Fibroblast of skin of right quadriceps (primary cell): ENCODE measurements around the gene EEFSEC.
A peak's percentile ranks its signal among the peaks of the same experiment; 100 is the strongest.

Experiments used
- DNase-seq: peaks from one replicate; pipeline ENCODE4 v3.0.0-alpha.2; 2013

Gene EEFSEC

GRCh38 chr3:128320551-128321340 lies 167.5 kb downstream of the EEFSEC start:
- no peak for DNase-seq

DNA sequence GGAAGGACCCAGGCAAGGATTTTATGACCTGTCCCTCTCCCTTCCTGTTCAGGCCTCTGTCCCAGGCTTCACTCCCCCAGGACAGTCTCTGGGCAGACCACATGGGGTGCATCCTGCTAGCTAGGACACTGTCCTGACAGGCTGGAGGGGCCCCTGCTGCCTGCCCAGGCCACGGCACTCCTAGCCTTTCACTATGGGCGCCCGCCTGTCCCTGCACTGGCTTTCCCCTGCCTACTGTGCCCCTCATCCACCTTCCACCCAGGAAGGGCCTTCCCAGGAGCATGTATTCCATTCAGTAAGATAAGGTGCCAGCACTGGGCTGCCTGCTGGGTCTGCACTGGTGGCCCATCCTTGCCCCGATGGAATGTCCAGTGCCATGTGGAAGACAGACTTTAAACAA lies 168.1 kb downstream of the EEFSEC start:
- DNase-seq: no peak

DNA sequence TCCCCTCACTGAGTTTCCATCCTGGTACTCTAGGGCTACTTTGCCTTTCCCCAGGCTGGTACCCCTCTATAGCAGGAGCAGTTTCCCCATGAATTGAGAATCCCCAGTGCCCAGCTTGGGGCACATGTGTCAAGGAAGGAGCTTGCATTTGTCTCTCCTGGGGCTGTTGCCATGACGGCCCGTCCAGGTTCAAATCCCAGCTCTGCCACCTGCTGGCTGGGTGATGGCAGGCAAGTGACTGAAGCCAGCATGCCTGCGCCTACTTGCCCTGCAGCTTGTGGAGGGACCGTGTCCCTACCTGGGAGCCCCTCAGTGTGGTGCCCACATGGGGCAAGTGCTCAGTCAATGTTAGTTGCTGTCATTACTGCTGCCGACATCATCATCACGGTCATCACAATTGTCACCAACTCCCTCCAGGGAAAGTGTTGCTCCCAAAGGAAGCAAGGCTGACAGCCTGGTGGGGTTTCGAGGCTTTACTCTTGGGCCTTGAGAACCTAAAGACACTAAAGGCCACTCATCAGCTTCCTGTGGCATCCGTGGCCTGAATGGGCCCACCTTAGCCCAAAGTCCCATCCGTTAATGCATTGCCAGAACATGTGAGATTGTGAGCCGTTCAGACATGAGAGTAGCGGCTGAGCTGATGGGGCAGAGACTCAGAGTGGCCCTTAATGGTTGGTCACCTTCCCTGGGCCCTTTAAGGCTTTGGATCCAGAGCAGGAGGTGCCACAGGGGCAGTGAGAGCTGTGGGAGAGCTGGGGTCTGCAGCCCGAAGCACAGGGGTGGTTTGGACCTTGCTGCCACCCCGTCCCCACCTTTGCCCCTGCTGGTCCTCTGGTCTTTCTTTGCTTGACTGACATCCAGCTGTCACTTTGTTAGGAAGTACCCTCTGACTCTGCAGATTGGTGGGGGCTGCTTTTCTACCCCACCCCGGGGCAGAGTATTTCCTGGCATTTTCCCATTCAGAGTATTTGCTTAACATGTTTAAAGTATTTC lies 169.0 kb downstream of the EEFSEC start:
- DNase-seq: peak; percentile 25

GRCh38 chr3:128323206-128324081 lies 170.2 kb downstream of the EEFSEC start:
- no peak for DNase-seq

DNA sequence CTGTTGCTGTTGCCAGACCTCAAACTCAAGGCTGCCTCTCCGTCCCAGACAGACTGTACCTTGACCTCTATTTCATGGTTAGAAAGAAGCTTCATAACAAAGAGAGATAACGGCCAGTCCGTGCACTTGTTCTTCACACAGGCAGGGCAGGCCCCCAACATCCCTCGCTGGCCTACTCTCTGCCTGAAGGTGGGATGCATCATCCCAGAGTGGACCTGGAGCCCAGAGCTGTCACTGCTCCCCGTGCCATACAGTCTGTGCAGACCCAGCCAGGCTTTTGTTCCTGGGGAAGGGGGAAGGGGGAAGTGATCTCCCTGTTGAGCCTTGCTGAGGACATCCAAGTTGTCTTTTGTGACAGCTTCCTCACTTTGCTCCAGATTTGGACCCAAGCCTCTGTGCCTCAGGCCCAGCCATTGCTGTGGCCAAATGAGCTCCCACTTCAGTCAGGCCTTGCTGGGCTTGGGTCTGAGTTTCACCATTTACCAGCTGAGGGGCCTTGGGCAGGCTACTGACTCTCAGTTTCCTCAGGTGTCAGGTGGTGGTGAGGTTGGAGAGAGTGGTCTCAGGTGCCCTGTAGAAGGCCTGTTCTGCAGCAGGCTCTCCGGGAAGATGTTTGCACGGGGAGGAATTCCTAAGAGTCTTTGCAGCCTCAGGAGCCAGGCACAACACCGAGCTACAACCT lies 171.8 kb downstream of the EEFSEC start:
- DNase-seq: no peak

GRCh38 chr3:128326051-128326823 lies 173.0 kb downstream of the EEFSEC start:
- no peak for DNase-seq

DNA sequence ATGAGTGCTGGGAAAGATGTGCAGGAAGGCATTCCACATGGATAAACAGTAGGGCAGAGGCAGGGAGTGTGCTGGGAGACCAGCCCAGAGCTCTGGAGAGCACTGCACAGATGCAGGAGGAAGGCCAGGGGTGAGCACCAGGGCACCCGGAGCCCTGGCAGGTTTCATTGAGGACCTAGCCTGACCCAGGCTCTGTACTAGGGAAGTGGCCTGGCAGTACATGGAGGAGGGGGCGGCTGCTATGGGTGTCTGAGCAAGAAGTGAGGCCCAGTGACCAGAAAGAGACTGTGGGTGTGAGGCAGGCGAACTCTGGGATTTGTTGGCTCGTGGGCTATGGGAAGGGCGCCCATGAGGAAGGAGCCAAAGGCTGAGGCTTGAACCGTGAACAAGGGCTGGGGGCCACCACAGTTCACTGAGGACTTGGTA lies 174.3 kb downstream of the EEFSEC start:
- no peak for DNase-seq

GRCh38 chr3:128328546-128329458 lies 175.5 kb downstream of the EEFSEC start:
- no peak for DNase-seq

- no peak for DNase-seq
Observed at GRCh38 chr3:128329491-128330213, 176.4 kb downstream of the EEFSEC start.

DNA sequence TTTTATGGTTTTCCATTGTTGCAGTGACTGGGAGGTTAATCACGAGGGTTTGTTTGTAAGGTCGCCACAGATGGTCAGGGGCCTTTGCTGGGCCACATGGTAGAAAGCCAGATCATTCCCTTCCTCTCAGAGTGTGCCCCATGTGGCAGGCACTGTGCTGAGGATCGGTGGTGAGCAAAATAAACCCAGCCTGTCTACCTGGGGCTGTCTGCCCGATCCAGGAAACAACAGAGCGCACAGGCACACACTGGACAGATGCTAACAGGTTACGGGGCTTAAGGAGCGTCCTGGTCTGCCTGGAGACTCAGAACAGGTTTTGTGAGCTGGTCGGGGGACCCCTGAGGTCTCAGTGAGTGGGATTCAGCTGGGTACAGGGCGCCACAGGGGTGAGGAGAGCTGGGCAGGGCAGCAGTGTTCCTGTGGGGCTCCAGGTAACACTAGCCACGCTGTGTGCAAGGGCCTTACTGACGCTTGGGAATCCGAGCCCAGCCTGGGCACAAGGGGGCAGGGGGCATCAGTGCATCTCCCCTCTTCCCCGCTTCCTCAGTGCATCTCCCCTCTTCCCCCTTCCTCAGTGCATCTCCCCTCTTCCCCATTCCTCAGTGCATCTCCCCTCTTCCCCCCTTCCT lies 177.0 kb downstream of the EEFSEC start:
- no peak for DNase-seq

DNA sequence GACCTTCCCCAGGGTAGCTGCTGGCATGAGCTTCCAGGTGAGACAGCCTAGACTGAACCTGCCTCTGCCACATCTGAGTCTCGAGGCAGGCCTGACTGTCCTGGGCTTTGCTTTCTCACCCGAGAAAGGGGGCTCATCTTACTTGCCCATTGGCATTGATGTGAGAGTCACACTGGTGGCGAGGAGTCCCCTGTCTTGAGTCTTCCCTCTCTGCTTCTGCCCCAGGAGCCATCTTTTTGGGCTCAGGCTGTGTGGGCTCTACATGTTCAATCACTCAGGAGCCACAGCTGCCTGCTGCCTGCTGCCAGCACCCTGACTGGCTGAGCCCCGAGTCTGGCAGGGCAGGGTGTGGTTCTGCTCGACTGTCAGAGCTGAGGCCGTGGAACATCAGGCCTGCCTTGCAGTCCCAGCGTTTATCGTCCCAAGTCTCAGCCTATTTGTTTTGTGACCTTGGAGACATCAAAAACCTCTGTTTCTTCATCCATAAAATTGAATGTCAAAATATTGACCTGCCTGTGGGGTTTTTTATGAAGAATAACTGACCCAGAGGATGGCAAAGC lies 180.9 kb downstream of the EEFSEC start:
- no peak for DNase-seq

- no peak for DNase-seq
Observed at GRCh38 chr3:128334766-128335165, 181.5 kb downstream of the EEFSEC start.

- DNase-seq: no peak
Observed at GRCh38 chr3:128335621-128336296, 182.5 kb downstream of the EEFSEC start.

DNA sequence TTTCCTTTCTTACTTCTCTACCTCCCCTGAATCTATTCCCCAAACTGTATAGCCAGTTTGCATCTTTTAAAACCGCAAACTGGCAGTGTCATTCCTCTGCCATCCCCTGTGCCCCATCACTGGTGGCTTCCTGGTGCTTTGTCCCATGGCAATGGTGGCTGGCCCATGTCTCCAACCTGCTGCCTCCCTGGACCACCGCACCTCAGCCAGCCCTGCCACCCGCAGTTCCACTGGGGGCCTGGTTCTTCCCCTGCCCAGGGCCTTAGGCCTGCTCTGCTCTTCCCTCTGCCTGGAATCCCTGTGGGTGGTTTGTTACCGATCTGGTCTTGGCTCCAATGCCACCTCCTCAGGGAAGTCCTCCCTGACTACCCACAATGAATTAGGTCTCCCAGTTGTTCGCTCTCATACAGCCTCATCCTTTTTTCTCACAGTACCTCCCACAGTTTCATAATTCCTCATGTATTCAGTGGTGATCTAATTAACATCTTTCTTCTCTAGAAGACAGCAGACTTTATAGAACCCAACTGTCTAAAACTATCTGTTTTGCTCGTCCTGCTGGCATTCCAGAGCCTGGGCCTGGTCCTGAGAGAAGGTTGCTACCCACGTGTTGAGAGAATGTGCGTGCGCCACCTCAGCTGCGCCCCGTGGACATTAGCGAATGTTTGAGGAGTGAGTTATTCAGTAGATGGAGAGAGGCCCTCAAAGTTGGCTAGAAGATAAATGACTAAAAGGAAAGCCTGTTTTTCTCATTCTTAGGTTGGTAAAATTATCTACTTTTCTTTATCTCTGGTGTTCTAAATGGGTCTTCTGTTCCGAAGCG lies 183.3 kb downstream of the EEFSEC start:
- no peak for DNase-seq

DNA sequence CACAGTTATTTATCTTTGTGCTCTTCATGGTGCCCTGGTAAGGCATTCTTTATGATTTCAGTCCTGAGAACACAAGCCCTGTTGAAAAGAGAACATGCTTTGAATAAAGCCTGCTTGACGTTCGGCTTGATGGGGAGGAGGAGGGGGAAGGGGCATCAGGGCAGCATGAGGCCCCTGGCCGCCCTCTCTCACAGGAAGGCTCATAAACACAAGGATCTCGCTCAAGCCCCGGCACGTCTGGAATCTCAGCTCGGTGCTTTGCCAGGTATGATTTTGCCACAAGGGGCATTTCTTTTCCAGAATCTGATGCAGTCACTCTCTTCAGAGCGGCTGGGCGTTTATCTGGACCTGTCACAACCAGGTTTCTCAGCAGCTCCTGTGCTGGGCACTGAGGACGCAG lies 184.0 kb downstream of the EEFSEC start:
- DNase-seq: no peak

GRCh38 chr3:128338536-128339330 lies 185.5 kb downstream of the EEFSEC start:
- no peak for DNase-seq
